VCaP (cell line): ENCODE data around the gene IFT25.
"Not testable (repeated sequence)": the region's sequence is repeated elsewhere in the genome, so short reads cannot be mapped to it uniquely, and the experiment has no call there.

ENCODE experiments used
- H3K27ac ChIP-seq: fragments of 450-650 bp; 2 replicates; pipeline ENCODE4 v1.5.1; 2017
- CTCF ChIP-seq: fragments of 450-650 bp; conservative IDR thresholded peaks from 2 replicates; pipeline ENCODE4 v1.5.1; 2017; ENCODE audit warnings: mild to moderate bottlenecking, moderate library complexity

IFT25 gene

GRCh38 chr1:53878492-53879105 is 66.9 kb downstream of the IFT25 start:
- no peak overlapping the region for H3K27ac ChIP-seq
- peak; percentile 81 for TF ChIP-seq CTCF

- not testable (repeated sequence) for H3K27ac ChIP-seq
These were observed 70.3 kb downstream of the IFT25 start for GRCh38 chr1:53875150-53875549.

- TF ChIP-seq CTCF, result no peak
These were observed 73.6 kb downstream of the IFT25 start for GRCh38 chr1:53871773-53872484.

More at GRCh38 chr1:53871773-53872484, 73.6 kb downstream of the IFT25 start:
- no peak overlapping the region for H3K27ac ChIP-seq
